ENCODE data around the gene GXYLT2.

GRCh38 chr3:72947715-72948490 is 60.1 kb downstream of the GXYLT2 start:
- no peak for TF ChIP-seq CTCF (IDR thresholded peaks at IDR 0.05)
- TF ChIP-seq POLR2A (IDR thresholded peaks at IDR 0.05) = no peak

All from uterus (tissue), 2 donors.